GM19023 (cell line): ENCODE measurements around the gene PTPN4.

ENCODE experiments used
- ATAC-seq: cut with Tn5 transposase; IDR thresholded peaks from one replicate; pipeline ENCODE4 v1.9.1; 2021; ENCODE audit warnings: mild to moderate bottlenecking, moderate library complexity; ENCODE audit not compliant: unreplicated experiment

PTPN4 gene

GRCh38 chr2:119732601-119733164, 27.0 kb upstream of the PTPN4 start:
- ATAC-seq, result no peak

- no peak for ATAC-seq
Observed at GRCh38 chr2:119734047-119734446, 25.7 kb upstream of the PTPN4 start.

- no peak for ATAC-seq
Observed at GRCh38 chr2:119735565-119735964, 24.2 kb upstream of the PTPN4 start.

- no peak for ATAC-seq
Observed at GRCh38 chr2:119736021-119736420, 23.7 kb upstream of the PTPN4 start.

GRCh38 chr2:119739580-119740255, 20.0 kb upstream of the PTPN4 start:
- no peak for ATAC-seq

GRCh38 chr2:119741001-119741400, 18.7 kb upstream of the PTPN4 start:
- no peak for ATAC-seq

GRCh38 chr2:119741868-119742267, 17.9 kb upstream of the PTPN4 start:
- no peak for ATAC-seq

GRCh38 chr2:119744335-119744939, 15.3 kb upstream of the PTPN4 start:
- ATAC-seq, result no peak

- ATAC-seq, result no peak
Observed at GRCh38 chr2:119745566-119745965, 14.2 kb upstream of the PTPN4 start.

- no peak for ATAC-seq
Observed at GRCh38 chr2:119746836-119747686, 12.7 kb upstream of the PTPN4 start.

- no peak for ATAC-seq
Observed at GRCh38 chr2:119748135-119748534, 11.6 kb upstream of the PTPN4 start.

GRCh38 chr2:119749477-119750012, 10.2 kb upstream of the PTPN4 start:
- no peak for ATAC-seq

- ATAC-seq, result no peak
Observed at GRCh38 chr2:119751706-119752105, 8.0 kb upstream of the PTPN4 start.

- no peak for ATAC-seq
Observed at GRCh38 chr2:119753041-119753929, 6.4 kb upstream of the PTPN4 start.

- ATAC-seq, result no peak
Observed at GRCh38 chr2:119753930-119754321, 5.8 kb upstream of the PTPN4 start.

GRCh38 chr2:119755906-119756305, 3.8 kb upstream of the PTPN4 start:
- no peak for ATAC-seq

- no peak for ATAC-seq
Observed at GRCh38 chr2:119756837-119757236, 2.9 kb upstream of the PTPN4 start.

GRCh38 chr2:119758881-119759450, 756 bp upstream of the PTPN4 start:
- ATAC-seq, result no peak

- peak; percentile 19 for ATAC-seq
Observed at GRCh38 chr2:119760237-119760955, 674 bp downstream of the PTPN4 start.
